DMS 273 treated with DMSO at 0.1 percent for 48 hours (cell line): Measurements from ENCODE around the gene PLEKHG7.
"Not testable (repeated sequence)": the region's sequence is repeated elsewhere in the genome, so short reads cannot be mapped to it uniquely, and the experiment has no call there.

ENCODE experiments used
- DNase-seq: peaks from one replicate; lab custom pipeline; 2025; lab: John Stamatoyannopoulos, UW

PLEKHG7 gene

GRCh38 chr12:92702754-92703679, at the start of gene PLEKHG7:
Gene PLEKHG7 (plus strand): TSS chr12:92702989. CDS start chr12:92706632, 3,643 bp downstream.
- DNase-seq, result no peak

GRCh38 chr12:92654256-92654655, 48.5 kb upstream of the PLEKHG7 start:
- not testable (repeated sequence) for DNase-seq

- no peak for DNase-seq
These were observed 47.9 kb upstream of the PLEKHG7 start for GRCh38 chr12:92654929-92655328.

GRCh38 chr12:92656911-92657310, 45.9 kb upstream of the PLEKHG7 start:
- DNase-seq, result no peak

GRCh38 chr12:92657770-92658169, 45.0 kb upstream of the PLEKHG7 start:
- no peak for DNase-seq

GRCh38 chr12:92658611-92659010, 44.2 kb upstream of the PLEKHG7 start:
- no peak for DNase-seq

- DNase-seq, result no peak
These were observed 41.5 kb upstream of the PLEKHG7 start for GRCh38 chr12:92661269-92661668.

GRCh38 chr12:92665496-92665895, 37.3 kb upstream of the PLEKHG7 start:
- no peak for DNase-seq

- no peak for DNase-seq
These were observed 34.0 kb upstream of the PLEKHG7 start for GRCh38 chr12:92668739-92669138.

- not testable (repeated sequence) for DNase-seq
These were observed 31.3 kb upstream of the PLEKHG7 start for GRCh38 chr12:92671524-92671923.

- no peak for DNase-seq
These were observed 29.0 kb upstream of the PLEKHG7 start for GRCh38 chr12:92673756-92674155.

GRCh38 chr12:92674500-92674899, 28.3 kb upstream of the PLEKHG7 start:
- DNase-seq, result no peak

- DNase-seq, result no peak
These were observed 27.5 kb upstream of the PLEKHG7 start for GRCh38 chr12:92675092-92675865.

GRCh38 chr12:92676710-92677109, 26.1 kb upstream of the PLEKHG7 start:
- no peak for DNase-seq

- DNase-seq, result no peak
These were observed 12.2 kb upstream of the PLEKHG7 start for GRCh38 chr12:92690601-92691000.

GRCh38 chr12:92695056-92695455, 7.7 kb upstream of the PLEKHG7 start:
- DNase-seq, result no peak

GRCh38 chr12:92695577-92695976, 7.2 kb upstream of the PLEKHG7 start:
- DNase-seq, result no peak

GRCh38 chr12:92696216-92696615, 6.6 kb upstream of the PLEKHG7 start:
- peak; percentile 46 for DNase-seq

GRCh38 chr12:92698474-92698873, 4.3 kb upstream of the PLEKHG7 start:
- no peak for DNase-seq

- DNase-seq, result no peak
These were observed 1.3 kb upstream of the PLEKHG7 start for GRCh38 chr12:92701441-92701840.

- no peak for DNase-seq
These were observed 997 bp downstream of the PLEKHG7 start for GRCh38 chr12:92703786-92704185.

GRCh38 chr12:92706594-92706993, 3.8 kb downstream of the PLEKHG7 start:
- DNase-seq, result no peak

- no peak for DNase-seq
These were observed 5.1 kb downstream of the PLEKHG7 start for GRCh38 chr12:92707926-92708325.
